Keratinocyte (primary cell): ENCODE results near the gene GLRX3. TPM values are rescaled to one million over a fixed set of nuclear protein-coding genes. Genes with fewer than 3 reads are reported as not detected.
A peak's percentile ranks its signal among the peaks of the same experiment; 100 is the strongest.

Source experiments
- DNase-seq: peaks from one replicate; pipeline ENCODE4 v3.0.0-alpha.2; 2011; ENCODE audit warnings: low read depth, missing footprints, low spot score
- FAIRE-seq: peaks from 2 replicates; lab custom pipeline; 2011; peaks lifted over from hg19 to GRCh38; lab: Jason Lieb, UNC
- H2AFZ ChIP-seq: 2 replicates; pipeline ENCODE4 v1.6.0; 2012; ENCODE audit warnings: low read length, control low read depth, inconsistent platforms; ENCODE audit not compliant: control insufficient read depth
- H3K27ac ChIP-seq: 2 replicates; pipeline ENCODE4 v1.5.1; 2011; ENCODE audit warnings: low read length; ENCODE audit not compliant: control insufficient read depth, insufficient read depth
- H3K27me3 ChIP-seq: 3 replicates; pipeline ENCODE4 v1.6.0; 2011; ENCODE audit warnings: low read length; ENCODE audit not compliant: control insufficient read depth, insufficient read depth; ENCODE audit errors: extremely low read depth
- H3K36me3 ChIP-seq, 2 experiments: 2 replicates in 1 of 2; 3 replicates in 1 of 2; pipeline ENCODE4 v1.5.1; 2011; ENCODE audit warnings: low read length in 2 of 2, mild to moderate bottlenecking in 1 of 2; ENCODE audit not compliant: control insufficient read depth in 2 of 2, insufficient read depth in 2 of 2; ENCODE audit errors: extremely low read depth in 1 of 2
- H3K4me1 ChIP-seq: 3 replicates; pipeline ENCODE4 v1.5.1; 2011; ENCODE audit warnings: low read length; ENCODE audit not compliant: control insufficient read depth, insufficient read depth; ENCODE audit errors: extremely low read depth
- H3K4me2 ChIP-seq: 3 replicates; pipeline ENCODE4 v1.6.0; 2011; ENCODE audit warnings: low read depth, low read length; ENCODE audit not compliant: control insufficient read depth, insufficient read depth; ENCODE audit errors: extremely low read depth
- H3K4me3 ChIP-seq, 3 experiments: fragments of 200-600 bp in 1 of 3; sonication (generic) in 1 of 3; 2 replicates in 2 of 3; 3 replicates in 1 of 3; pipeline ENCODE4 v1.5.1; 2011 to 2016; ENCODE audit warnings: low read length in 3 of 3, mild to moderate bottlenecking in 3 of 3, control low read depth in 2 of 3, inconsistent platforms in 1 of 3, low read depth in 1 of 3, mixed read lengths in 1 of 3, mixed run types in 1 of 3, moderate library complexity in 1 of 3; ENCODE audit not compliant: control insufficient read depth in 2 of 3, insufficient read depth in 2 of 3; ENCODE audit errors: extremely low read depth in 1 of 3
- H3K79me2 ChIP-seq: 2 replicates; pipeline ENCODE4 v1.6.0; 2012; ENCODE audit warnings: low read length; ENCODE audit not compliant: control insufficient read depth, insufficient read depth
- H3K9ac ChIP-seq: 3 replicates; pipeline ENCODE4 v1.6.0; 2011; ENCODE audit warnings: low read length; ENCODE audit not compliant: control insufficient read depth, insufficient read depth; ENCODE audit errors: extremely low read depth
- H3K9me1 ChIP-seq: 3 replicates; pipeline ENCODE4 v1.6.0; 2011; ENCODE audit warnings: low read length; ENCODE audit not compliant: control insufficient read depth, insufficient read depth; ENCODE audit errors: extremely low read depth
- H3K9me3 ChIP-seq: 2 replicates; pipeline ENCODE4 v1.5.1; 2012; ENCODE audit warnings: low read depth, low read length; ENCODE audit not compliant: control insufficient read depth
- H4K20me1 ChIP-seq: 3 replicates; pipeline ENCODE4 v1.6.0; 2011; ENCODE audit warnings: low read length; ENCODE audit not compliant: control insufficient read depth, insufficient read depth; ENCODE audit errors: extremely low read depth
- CTCF ChIP-seq, 3 experiments: IDR thresholded peaks in 1 of 3; conservative IDR thresholded peaks in 1 of 3; optimal IDR thresholded peaks in 1 of 3; 2 replicates in 2 of 3; 3 replicates in 1 of 3; pipeline versions ENCODE3 to v1.5.1; 2011; ENCODE audit warnings: low read length in 3 of 3, mild to moderate bottlenecking in 3 of 3, moderate library complexity in 2 of 3, control low read depth in 1 of 3, inconsistent platforms in 1 of 3; ENCODE audit not compliant: insufficient read depth in 2 of 3; ENCODE audit errors: extremely low read depth in 1 of 3
- EZH2 ChIP-seq: IDR thresholded peaks from one replicate; pipeline ENCODE4 v1.6.1; 2012; ENCODE audit warnings: inconsistent platforms, mild to moderate bottlenecking, low read length, moderate library complexity
- dilution Hi-C: fragments of 300-500 bp; cut with MboI; formaldehyde crosslinking; loops from one replicate; pipeline ENCODE4 v1.7.0; 2020; ENCODE audit warnings: low sequenced_read_pairs; ENCODE audit not compliant: extremely low pct_ligation_motif_present
- polyA plus RNA-seq, 5 experiments: library from polyadenylated mRNA; depleted of rRNA in 3 of 5; stranded (reverse) in 3 of 5; stranded (forward) in 1 of 5; unstranded in 1 of 5; fragments of >200 nt; gene quantifications; 1 replicate in 1 of 5; 2 replicates in 3 of 5; 3 replicates in 1 of 5; pipeline versions ENCODE4 v1.2.1 to v1.2.3, GENCODE V29; 2011 to 2012; ENCODE audit warnings: missing spikeins in 2 of 5, low read depth in 1 of 5, low replicate concordance in 1 of 5

The GLRX3 gene
- polyA plus RNA-seq, 1 donor (not counting 4 experiments of a cell fraction or from before 2014, with no cell fraction given) = 215 TPM

GRCh38 chr10:130189608-130190054, 53.4 kb downstream of the GLRX3 start:
- Histone ChIP-seq H3K4me3 (no peak overlapping the region), H3K9me3 (no peaks in the 10 kb centered on the region), H2AFZ (no peak overlapping the region), H3K36me3 (peaks cover 14 to 26% of the 10 kb centered on the region in 2 experiments), H3K4me2 (no peak overlapping the region), H3K4me1 (no peaks in the 10 kb centered on the region), H3K9me1 (no peaks in the 10 kb centered on the region), H3K9ac (no peak overlapping the region), H3K27ac (no peak overlapping the region), H3K27me3 (no peaks in the 10 kb centered on the region), H4K20me1 (peaks cover 4% of the 10 kb centered on the region), H3K79me2 (no peaks in the 10 kb centered on the region)
- dilution Hi-C loops = no loop called here
- TF ChIP-seq CTCF (optimal IDR thresholded peaks at IDR 0.05 in 1 of 3, IDR thresholded peaks at IDR 0.05 in 1 of 3, conservative IDR thresholded peaks at IDR 0.05 in 1 of 3; ENCODE audit: extremely low read depth in 1 of 3, insufficient read depth in 2 of 3, low read length in 3 of 3) (no peak), EZH2 (no peak)
- DNase-seq = no peak
- FAIRE-seq = no peak

GRCh38 chr10:130190055-130190736, 54.0 kb downstream of the GLRX3 start:
- no peak overlapping the region for H3K27ac ChIP-seq
- TF ChIP-seq CTCF (optimal IDR thresholded peaks at IDR 0.05 in 1 of 3, IDR thresholded peaks at IDR 0.05 in 1 of 3, conservative IDR thresholded peaks at IDR 0.05 in 1 of 3; ENCODE audit: extremely low read depth in 1 of 3, insufficient read depth in 2 of 3, low read length in 3 of 3) (peak; percentile 83 to 100 (median 96)), EZH2 (no peak)
- DNase-seq = peak; percentile 30

More at GRCh38 chr10:130190055-130190736, 54.0 kb downstream of the GLRX3 start:
- FAIRE-seq = no peak
- no peaks in the 10 kb centered on the region for H3K27me3 ChIP-seq
- peaks cover 4% of the 10 kb centered on the region for H4K20me1 ChIP-seq
- peaks cover 8 to 23% of the 10 kb centered on the region in 2 experiments for H3K36me3 ChIP-seq
- H3K4me2 ChIP-seq = peak overlapping the region; percentile 62
- no peaks in the 10 kb centered on the region for H3K79me2 ChIP-seq
- H3K4me1 ChIP-seq = no peaks in the 10 kb centered on the region
- H2AFZ ChIP-seq = peak overlapping the region; percentile 26
- H3K9me3 ChIP-seq = no peaks in the 10 kb centered on the region
- dilution Hi-C loops = no loop called here
- H3K9me1 ChIP-seq = no peaks in the 10 kb centered on the region
- peak overlapping the region; percentile 54 for H3K9ac ChIP-seq
- peak overlapping the region; percentile 28 to 46 (median 38) for H3K4me3 ChIP-seq
